Prostate gland (tissue), 2 donors: ENCODE measurements around the gene CATSPER1.

Experiments
- CTCF ChIP-seq, 4 experiments: fragments of 200-600 bp in 2 of 4; fragments of 450-650 bp in 2 of 4; sonication (generic) in 2 of 4; IDR thresholded peaks; 1 replicate in 3 of 4; 2 replicates in 1 of 4; pipeline ENCODE4 v1.5.1; 2016 to 2019; ENCODE audit warnings: antibody characterized with exemption in 4 of 4, mild to moderate bottlenecking in 2 of 4, moderate library complexity in 2 of 4
- POLR2A ChIP-seq: fragments of 450-650 bp; IDR thresholded peaks from one replicate; pipeline ENCODE4 v1.6.1; 2016; ENCODE audit warnings: antibody characterized with exemption, mild to moderate bottlenecking
- POLR2AphosphoS5 ChIP-seq: sonication (generic); formaldehyde crosslinking; IDR thresholded peaks from one replicate; pipeline ENCODE4 v1.6.1; 2017; ENCODE audit warnings: antibody characterized with exemption

- TF ChIP-seq CTCF (IDR thresholded peaks at IDR 0.05) (no peak), POLR2AphosphoS5 (no peak), POLR2A (no peak)
These were observed 6.9 kb upstream of the CATSPER1 start for GRCh38 chr11:66032957-66033735.
